Endothelial cell of hepatic sinusoid (primary cell): Measurements from ENCODE around the gene FBXO30.

Experiments
- in situ Hi-C: cut with HindIII; loops from 2 replicates; pipeline ENCODE4 v1.10.0; 2017; ENCODE audit warnings: low sequenced_read_pairs

Gene FBXO30

GRCh38 chr6:145822456-145822855 lies 7.9 kb upstream of the FBXO30 start:
- in situ Hi-C loops: no loop called here

- in situ Hi-C loops: no loop called here
Measured at GRCh38 chr6:145819994-145820393, 5.4 kb upstream of the FBXO30 start.

DNA sequence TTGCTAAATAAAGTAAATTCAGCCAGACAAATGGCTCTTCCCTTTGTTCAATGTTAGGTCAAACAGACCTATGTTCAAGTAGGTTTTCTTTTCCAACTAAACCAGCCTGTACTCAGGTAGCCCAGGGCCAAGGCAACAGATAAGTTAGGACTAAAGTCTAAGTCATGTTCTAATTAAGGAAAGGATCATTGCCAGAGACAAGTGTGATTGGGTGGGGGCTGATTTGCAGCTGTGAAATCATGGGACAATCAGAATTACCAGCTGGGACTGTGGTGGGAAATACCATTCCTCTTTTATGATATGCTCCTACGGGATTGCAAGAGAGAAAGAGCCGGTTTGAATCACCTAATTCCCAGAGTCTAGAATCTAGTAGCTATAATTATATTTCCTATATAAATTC lies 4.2 kb upstream of the FBXO30 start:
- in situ Hi-C loops: no loop called here

DNA sequence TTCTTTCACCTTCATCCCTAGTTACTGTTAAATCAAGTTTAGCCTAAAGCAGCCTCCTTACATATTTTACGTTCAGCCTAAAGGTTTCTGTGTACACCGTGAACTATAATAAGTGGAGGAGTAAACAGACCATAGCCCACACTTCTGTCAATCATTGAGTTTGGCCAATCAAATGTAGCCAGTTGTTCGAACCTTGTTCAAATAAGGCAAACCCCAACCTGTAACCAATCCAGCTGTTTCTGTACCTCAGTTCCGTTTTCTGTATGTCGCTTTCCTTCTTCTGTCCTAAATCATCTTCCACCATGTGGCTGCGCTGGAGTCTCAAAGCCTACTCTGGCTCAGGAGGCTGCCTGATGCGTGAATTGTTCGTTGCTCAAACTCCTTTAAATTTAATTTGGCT lies 1.8 kb upstream of the FBXO30 start:
- in situ Hi-C loops: no loop called here

- in situ Hi-C loops: no loop called here
Measured at GRCh38 chr6:145815309-145816274, 997 bp upstream of the FBXO30 start.

DNA sequence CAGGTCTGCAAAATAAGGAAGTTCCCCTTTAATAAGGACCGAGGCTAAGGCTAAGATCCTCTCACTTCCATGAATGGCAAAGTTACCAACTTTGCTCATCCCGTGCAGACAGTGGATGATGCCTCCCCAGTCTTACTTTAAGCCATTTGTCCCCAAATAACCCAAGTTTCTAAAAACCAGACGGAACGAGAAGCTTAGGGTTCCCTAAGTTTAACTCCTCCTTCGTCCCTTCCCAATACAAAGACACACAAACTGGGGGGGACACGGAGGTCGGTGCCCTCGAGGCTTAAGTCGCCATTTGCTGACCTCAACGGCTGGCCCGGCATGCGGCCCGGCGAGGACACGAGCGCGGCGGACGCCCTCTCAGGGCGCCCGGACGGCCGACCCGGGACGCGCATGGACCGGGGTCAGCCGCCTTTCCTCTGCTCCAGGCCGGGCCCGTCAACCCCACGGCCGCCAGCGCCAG lies 527 bp downstream of the FBXO30 start:
- in situ Hi-C loops: no loop called here

DNA sequence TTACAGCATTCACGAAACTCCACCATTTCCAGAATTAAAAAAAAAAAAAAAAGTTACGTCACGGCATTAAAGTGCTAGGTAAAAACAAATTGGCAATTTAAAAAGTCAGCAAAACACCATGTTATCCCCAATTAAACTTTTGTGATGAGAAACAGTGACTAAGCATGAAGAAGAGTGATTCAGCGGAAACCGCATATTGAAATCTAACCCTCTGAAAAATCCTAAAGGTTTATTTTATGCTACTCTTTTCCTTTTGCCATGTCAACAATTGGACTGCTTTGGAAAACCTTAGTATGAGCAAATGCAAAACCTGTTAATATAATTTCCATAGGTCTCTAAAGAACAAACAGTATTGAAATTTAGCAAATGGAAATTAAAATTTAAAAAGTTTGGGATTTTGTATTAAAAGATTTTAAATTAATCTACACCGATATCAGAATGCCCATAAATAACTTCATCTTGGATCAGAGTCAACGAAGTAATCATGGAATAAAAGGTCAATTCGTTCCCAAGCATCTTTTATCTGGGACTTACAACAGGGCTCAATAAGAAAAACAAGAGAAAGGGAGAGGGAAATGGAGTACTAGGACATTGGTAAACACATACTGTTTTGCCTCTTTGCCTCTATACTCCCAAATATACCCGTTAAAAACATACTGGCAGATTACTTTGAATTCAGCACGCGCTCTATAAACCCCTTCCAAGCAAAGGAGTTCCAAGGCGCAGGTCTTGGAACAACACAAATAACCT lies 1.1 kb downstream of the FBXO30 start:
- in situ Hi-C loops: no loop called here

GRCh38 chr6:145811741-145812140 lies 2.9 kb downstream of the FBXO30 start:
- in situ Hi-C loops: no loop called here

GRCh38 chr6:145809785-145810184 lies 4.8 kb downstream of the FBXO30 start:
- in situ Hi-C loops: no loop called here

DNA sequence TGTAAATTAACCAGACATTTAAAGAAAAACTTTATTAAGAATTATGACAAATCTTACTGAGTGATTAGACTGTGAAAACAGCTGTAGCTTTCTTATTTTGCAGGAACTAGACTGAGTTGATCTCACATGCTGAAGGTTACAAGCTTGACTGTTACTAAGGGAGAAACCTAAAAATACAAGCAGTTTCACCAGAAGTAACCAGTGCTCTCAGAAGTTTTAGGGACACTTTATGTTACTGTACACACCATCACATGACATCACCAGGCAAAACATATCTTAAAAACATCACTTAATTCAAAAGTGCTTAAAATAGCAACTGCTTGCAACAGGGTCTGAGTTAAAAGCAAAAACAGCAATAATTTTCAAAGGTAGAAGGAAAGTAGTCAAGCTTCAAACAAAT lies 5.4 kb downstream of the FBXO30 start:
- in situ Hi-C loops: no loop called here

DNA sequence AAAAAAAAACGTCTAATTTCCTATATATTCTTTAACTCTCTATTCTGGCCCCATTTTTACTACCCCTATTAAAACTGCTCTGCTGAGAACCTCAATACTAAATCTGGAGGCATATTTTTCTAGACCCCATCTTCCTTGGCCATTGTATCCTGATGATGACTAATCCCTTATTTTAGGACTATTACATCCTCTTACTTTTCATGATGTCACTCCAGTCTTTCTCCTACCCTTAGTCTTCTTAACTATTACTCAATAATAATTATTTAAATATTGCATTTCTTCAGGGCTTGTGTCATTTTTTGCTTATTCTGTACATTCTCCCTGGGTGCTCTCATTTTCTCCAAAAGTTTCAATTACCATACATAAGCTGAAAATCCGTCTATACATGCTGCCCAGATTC lies 6.4 kb downstream of the FBXO30 start:
- in situ Hi-C loops: no loop called here

DNA sequence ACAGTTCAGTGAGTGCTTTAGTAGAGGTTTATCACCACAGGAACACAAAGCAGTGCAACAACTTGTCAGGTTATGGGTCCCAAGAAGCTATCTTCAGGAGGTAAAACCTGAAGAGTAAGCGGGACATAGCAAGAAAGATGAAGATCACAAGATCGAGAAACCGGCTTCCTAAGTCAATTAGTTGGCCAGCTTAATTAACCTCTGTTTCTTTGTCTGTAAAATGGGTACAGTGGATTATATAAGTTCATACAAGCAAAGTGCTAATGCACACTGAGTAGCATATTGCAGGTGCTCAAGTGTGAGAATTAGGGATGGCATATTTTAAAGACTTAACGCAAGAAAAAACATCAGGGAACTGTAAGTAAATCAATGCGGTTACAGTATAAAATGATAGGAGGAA lies 12.5 kb downstream of the FBXO30 start:
- in situ Hi-C loops: no loop called here

GRCh38 chr6:145801021-145801420 lies 13.6 kb downstream of the FBXO30 start:
- in situ Hi-C loops: no loop called here

GRCh38 chr6:145798530-145798929 lies 16.1 kb downstream of the FBXO30 start:
- in situ Hi-C loops: no loop called here

- in situ Hi-C loops: no loop called here
Measured at GRCh38 chr6:145789443-145789842, 25.2 kb downstream of the FBXO30 start.

DNA sequence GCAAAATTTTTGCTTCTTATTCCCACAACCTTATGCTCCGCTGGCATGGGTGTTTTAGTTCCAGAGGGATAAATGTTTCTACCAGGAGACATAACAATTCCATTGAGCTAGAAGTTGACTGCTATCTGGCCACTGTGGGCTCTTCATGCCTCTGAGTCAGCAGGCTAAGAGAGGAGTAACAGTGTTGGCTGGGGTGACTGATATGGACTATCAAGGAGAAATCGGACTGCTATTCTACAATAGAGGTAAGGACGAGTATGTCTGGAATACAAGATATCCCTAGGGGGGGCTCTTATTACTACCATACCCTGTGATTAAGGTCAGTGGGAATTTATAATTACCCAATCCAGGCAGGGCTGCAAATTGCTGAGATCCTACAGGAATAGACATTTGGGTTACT lies 26.9 kb downstream of the FBXO30 start:
- in situ Hi-C loops: no loop called here

DNA sequence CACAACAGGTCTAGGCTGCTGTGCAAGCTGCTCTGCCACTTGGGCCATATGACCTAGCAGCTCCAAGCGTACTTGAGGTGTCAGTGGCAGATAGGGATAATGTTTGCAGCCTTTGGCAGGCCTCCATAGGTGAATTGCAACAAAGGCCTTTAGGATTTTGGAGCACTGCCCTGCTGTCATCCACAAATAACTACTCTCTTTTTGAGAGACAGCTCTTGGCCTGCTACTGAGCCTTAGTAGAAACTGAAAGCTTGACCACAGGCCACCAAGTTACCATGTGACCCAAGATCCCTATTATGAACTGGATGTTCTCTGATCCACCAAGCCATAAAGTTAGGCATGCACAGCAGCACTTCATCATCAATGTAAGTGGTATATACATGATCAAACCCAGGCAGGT lies 29.9 kb downstream of the FBXO30 start:
- in situ Hi-C loops: no loop called here

DNA sequence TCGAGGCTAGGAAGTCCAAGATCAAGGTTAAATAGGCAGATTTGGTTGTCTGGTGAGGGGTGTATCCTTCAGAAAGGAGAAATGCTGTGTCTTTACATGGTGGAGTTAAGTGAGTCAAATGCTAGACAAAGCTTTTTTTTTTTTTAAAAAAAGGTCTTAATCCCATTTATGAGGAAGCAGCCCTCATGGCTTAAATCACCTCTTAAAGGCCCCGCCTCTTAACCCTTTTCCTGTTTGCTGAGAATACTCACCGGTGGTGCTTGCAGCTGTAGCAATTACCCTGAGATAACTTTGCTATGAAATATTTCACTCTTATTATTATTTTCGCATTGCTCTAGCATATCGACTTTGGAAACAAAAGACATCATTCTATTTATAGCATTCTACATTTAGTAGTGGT lies 30.8 kb downstream of the FBXO30 start:
- in situ Hi-C loops: no loop called here

GRCh38 chr6:145772846-145773245 lies 41.7 kb downstream of the FBXO30 start:
- in situ Hi-C loops: no loop called here

DNA sequence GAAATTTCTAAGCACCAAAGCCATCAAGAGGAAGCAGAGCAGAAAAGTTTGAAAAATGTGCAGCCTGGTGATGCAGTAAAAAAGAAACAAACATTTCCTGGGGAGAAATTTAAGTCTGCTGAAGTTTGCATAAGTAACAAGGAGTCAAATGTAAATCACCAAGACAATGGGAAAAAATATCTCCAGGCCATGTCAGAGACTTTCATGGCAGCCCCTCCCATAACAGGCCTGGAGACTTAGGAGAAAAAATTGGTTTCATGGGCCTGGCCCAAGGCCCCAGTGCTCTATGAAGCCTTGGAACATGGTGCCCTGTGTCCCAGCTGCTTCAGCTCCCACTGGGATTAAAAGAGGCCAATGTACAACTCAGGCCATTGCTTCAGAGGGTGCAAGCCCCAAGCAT lies 49.1 kb downstream of the FBXO30 start:
- in situ Hi-C loops: no loop called here

DNA sequence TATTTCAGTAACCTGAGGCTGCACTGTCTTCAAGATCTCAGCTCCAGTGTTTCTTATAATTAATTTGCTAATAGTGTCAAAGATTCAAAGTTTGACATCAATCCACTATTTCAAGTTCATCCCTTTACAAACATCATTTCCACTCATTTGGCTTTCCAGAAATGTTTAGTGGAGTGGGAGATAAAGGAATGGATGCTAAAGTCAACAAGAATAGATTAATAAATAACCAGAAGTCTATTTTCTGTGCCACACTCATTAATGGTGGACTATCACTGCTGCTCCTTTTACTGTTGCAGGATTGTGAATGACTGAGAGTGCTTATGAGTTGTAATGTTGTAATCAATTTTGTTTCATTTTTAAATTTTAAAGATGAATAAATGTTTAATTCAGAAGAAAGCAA lies 50.9 kb downstream of the FBXO30 start:
- in situ Hi-C loops: no loop called here

GRCh38 chr6:145761584-145761983 lies 53.0 kb downstream of the FBXO30 start:
- in situ Hi-C loops: no loop called here
